DND-41 (cell line): ENCODE data around the gene TCF4.

Experiments used
- ATAC-seq: fragments of 200-7000 bp; cut with Tn5 transposase; 3 replicates; pipeline ENCODE4 v1.9.1; 2021; ENCODE audit warnings: low read depth; ENCODE audit not compliant: insufficient read depth
- DNase-seq: peaks from one replicate; pipeline ENCODE4 v3.0.0-alpha.2; 2020
- H2AFZ ChIP-seq: 2 replicates; pipeline ENCODE4 v1.6.0; 2012; ENCODE audit warnings: low read depth, low read length
- H3K27ac ChIP-seq: 2 replicates; pipeline ENCODE4 v1.5.1; 2012; ENCODE audit warnings: low read length, inconsistent platforms
- H3K27me3 ChIP-seq: fragments of 200-600 bp; sonication (generic); 2 replicates; pipeline ENCODE4 v1.6.0; 2012; ENCODE audit warnings: low read length, mild to moderate bottlenecking, inconsistent platforms; ENCODE audit not compliant: insufficient read depth, poor library complexity
- H3K36me3 ChIP-seq: 2 replicates; pipeline ENCODE4 v1.5.1; 2012; ENCODE audit warnings: low read length, inconsistent platforms; ENCODE audit not compliant: insufficient read depth
- H3K4me1 ChIP-seq: 2 replicates; pipeline ENCODE4 v1.5.1; 2012; ENCODE audit warnings: mild to moderate bottlenecking, low read length; ENCODE audit not compliant: insufficient read depth
- H3K4me2 ChIP-seq: 2 replicates; pipeline ENCODE4 v1.6.0; 2012; ENCODE audit warnings: mild to moderate bottlenecking, moderate library complexity, low read length, inconsistent platforms; ENCODE audit not compliant: insufficient read depth
- H3K4me3 ChIP-seq, 2 experiments: fragments of 200-600 bp in 1 of 2; shearing (Covaris generic) in 1 of 2; 2 replicates each; pipeline ENCODE4 v1.5.1; 2012 to 2016; ENCODE audit warnings: inconsistent platforms in 2 of 2, low read length in 2 of 2, mild to moderate bottlenecking in 2 of 2, low read depth in 1 of 2, moderate library complexity in 1 of 2
- H3K79me2 ChIP-seq: 2 replicates; pipeline ENCODE4 v1.6.0; 2012; ENCODE audit warnings: low read length, inconsistent platforms; ENCODE audit not compliant: insufficient read depth
- H3K9ac ChIP-seq: 2 replicates; pipeline ENCODE4 v1.6.0; 2012; ENCODE audit warnings: low read depth, mild to moderate bottlenecking, inconsistent platforms, low read length, moderate library complexity
- H3K9me3 ChIP-seq: 2 replicates; pipeline ENCODE4 v1.5.1; 2012; ENCODE audit warnings: low read length, moderate library complexity, mild to moderate bottlenecking, inconsistent platforms; ENCODE audit not compliant: insufficient read depth, severe bottlenecking
- H4K20me1 ChIP-seq: 2 replicates; pipeline ENCODE4 v1.6.0; 2012; ENCODE audit warnings: low read length; ENCODE audit not compliant: insufficient read depth
- CTCF ChIP-seq: IDR thresholded peaks from 2 replicates; pipeline ENCODE4 v1.5.1; 2012; ENCODE audit warnings: borderline replicate concordance, low read length, moderate library complexity, mild to moderate bottlenecking; ENCODE audit not compliant: poor library complexity, severe bottlenecking; ENCODE audit errors: extremely low read depth
- EZH2 ChIP-seq: IDR thresholded peaks from 3 replicates; pipeline ENCODE4 v1.6.1; 2012; ENCODE audit warnings: borderline replicate concordance, low read depth, mild to moderate bottlenecking, moderate library complexity, low read length, inconsistent platforms; ENCODE audit not compliant: severe bottlenecking

The TCF4 gene

DNA sequence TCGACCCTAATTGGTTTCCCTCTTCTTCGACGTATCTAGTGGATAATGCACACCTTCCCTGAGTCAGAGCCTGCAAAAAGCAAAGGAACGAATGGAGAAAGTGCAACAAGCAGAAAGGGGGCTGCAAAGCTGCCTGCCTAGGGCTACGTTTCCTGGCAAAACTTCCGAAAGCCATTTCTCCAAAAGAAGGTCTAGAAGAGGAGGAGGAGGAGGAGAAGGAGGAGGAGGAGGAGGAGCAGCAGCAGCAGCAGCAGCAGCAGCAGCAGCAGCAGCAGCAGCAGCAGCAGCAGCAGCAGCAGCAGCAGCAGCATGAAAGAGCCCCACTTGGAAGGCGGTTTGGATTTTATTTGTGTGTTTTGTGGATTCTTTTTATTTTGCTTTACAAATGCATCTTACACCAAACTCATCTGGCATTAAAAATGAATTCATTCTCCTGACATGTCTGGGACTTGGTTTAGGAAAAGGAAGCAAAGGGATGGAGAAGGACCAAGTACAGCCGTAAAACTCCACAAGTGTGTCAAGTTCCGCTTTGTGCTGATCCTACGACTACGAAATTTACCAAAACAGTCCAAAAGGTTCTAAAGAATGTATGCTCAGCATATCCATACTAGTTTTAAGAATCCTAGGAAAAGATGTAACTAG is 2.0 kb downstream of the TCF4 start:
- Histone ChIP-seq H2AFZ (no peak overlapping the region), H3K4me1 (peaks cover 32% of the 10 kb centered on the region), H3K4me2 (peak overlapping the region; percentile 63; the same call in 1 of the 2 replicates), H4K20me1 (no peaks in the 10 kb centered on the region), H3K79me2 (peaks cover 15% of the 10 kb centered on the region), H3K27me3 (no peaks in the 10 kb centered on the region), H3K27ac (no peak overlapping the region), H3K4me3 (no peak overlapping the region), H3K9ac (no peak overlapping the region), H3K36me3 (peaks cover 4% of the 10 kb centered on the region; the same call in 1 of the 2 replicates), H3K9me3 (no peaks in the 10 kb centered on the region)
- DNase-seq = no peak
- TF ChIP-seq EZH2 (no peak), CTCF (no peak)
- ATAC-seq = no peak

DNA sequence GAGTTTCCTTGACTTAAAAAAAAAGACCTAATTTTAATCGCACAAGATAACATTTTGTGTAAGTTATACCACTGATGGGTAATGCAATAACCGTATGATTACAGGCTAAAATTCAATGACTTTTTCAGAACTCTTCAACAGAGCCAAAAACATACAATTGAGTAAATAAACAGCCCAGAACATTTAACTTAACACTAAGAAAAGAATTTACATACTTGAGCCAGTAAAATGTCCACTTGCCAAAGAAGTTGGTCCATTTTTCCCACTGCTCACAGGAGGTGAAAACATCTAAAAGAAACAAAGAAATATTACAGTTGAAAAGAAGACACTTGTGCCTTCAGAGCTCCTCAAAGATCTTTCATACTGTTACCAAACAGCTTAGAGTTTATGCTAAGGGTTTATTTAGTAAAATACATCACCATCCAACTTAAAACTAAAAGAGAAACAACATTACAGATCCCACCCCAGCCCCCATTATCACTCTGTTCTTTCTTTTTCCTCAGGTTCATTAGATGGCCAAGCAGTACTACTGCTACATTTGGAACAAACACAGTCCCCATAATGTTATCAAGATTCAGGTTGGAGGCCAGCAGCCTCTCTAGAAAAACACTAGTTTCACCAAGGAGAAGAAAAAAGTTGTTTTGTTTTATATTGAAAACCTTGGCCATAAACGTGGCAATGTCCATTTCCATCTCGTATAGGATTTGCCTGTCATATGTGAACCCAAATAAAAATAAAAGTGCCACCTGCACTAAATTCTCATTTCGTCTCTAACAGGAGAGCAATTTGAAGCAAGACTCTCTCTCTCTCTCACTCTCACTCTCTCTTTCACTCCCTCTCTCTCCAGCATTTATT is 2.7 kb downstream of the TCF4 start:
- no peaks in the 10 kb centered on the region for H3K27me3 ChIP-seq
- no peak for ATAC-seq
- H3K4me3 ChIP-seq = no peak overlapping the region
- no peaks in the 10 kb centered on the region for H4K20me1 ChIP-seq
- no peak overlapping the region for H2AFZ ChIP-seq
- TF ChIP-seq EZH2 (no peak), CTCF (no peak)
- peak overlapping the region; percentile 6; the same call in 1 of the 2 replicates for H3K4me2 ChIP-seq
- DNase-seq = no peak
- no peaks in the 10 kb centered on the region for H3K9me3 ChIP-seq
- H3K36me3 ChIP-seq = peaks cover 4% of the 10 kb centered on the region; the same call in 1 of the 2 replicates
- no peak overlapping the region for H3K27ac ChIP-seq
- H3K79me2 ChIP-seq = peaks cover 15% of the 10 kb centered on the region
- peaks cover 30% of the 10 kb centered on the region for H3K4me1 ChIP-seq
- no peak overlapping the region for H3K9ac ChIP-seq

DNA sequence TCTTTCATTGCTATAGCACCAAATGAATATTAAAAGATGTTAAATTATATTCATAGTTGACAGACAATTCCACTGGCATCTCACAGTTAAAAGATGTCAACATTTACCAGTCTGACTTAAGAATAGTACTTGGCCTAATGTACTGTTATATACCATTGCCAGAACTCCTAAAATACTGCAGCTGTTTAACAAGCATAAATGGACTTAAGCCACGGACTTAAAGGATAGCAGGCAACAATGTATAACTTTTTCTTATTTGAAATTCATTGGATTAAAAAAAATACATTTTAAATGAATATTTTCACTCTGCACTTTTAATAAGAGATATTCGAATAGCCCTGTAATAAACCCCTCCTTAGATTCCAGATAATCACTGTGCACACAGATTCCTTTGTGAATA is 3.8 kb downstream of the TCF4 start:
- DNase-seq = no peak
- Histone ChIP-seq H3K36me3 (peaks cover 4% of the 10 kb centered on the region; the same call in 1 of the 2 replicates), H3K27ac (no peak overlapping the region), H3K9ac (no peak overlapping the region), H3K27me3 (no peaks in the 10 kb centered on the region), H3K9me3 (no peaks in the 10 kb centered on the region), H3K4me3 (no peak overlapping the region), H3K79me2 (peaks cover 11% of the 10 kb centered on the region), H4K20me1 (no peaks in the 10 kb centered on the region), H3K4me1 (peaks cover 25% of the 10 kb centered on the region), H3K4me2 (no peak overlapping the region), H2AFZ (no peak overlapping the region)
- ATAC-seq = no peak
- TF ChIP-seq CTCF = no peak
- no peak for TF ChIP-seq EZH2
